SIG-M5 treated with dmso at 0.1 percent for 504 hours (cell line): ENCODE data around the gene WEE1.
"Not testable (repeated sequence)": the region's sequence is repeated elsewhere in the genome, so short reads cannot be mapped to it uniquely, and the experiment has no call there.

Source experiments
- DNase-seq: peaks from one replicate; lab custom pipeline; 2025; ENCODE audit not compliant: unreplicated experiment; lab: John Stamatoyannopoulos, UW

WEE1 gene

GRCh38 chr11:9573052-9573774 lies at the start of gene WEE1:
Gene WEE1, plus strand, starts transcription at chr11:9573670. Its CDS starts 264 bp downstream, at chr11:9573934.
- DNase-seq = peak; percentile 89

GRCh38 chr11:9524001-9524400 lies 49.5 kb upstream of the WEE1 start:
- no peak for DNase-seq

GRCh38 chr11:9525116-9525515 lies 48.4 kb upstream of the WEE1 start:
- no peak for DNase-seq

GRCh38 chr11:9527481-9528135 lies 45.9 kb upstream of the WEE1 start:
- no peak for DNase-seq

GRCh38 chr11:9528136-9528501 lies 45.4 kb upstream of the WEE1 start:
- no peak for DNase-seq

GRCh38 chr11:9528573-9529333 lies 44.7 kb upstream of the WEE1 start:
- DNase-seq = no peak

- no peak for DNase-seq
Observed at GRCh38 chr11:9529334-9529650, 44.2 kb upstream of the WEE1 start.

GRCh38 chr11:9530020-9530621 lies 43.3 kb upstream of the WEE1 start:
- no peak for DNase-seq

- DNase-seq = no peak
Observed at GRCh38 chr11:9530901-9531625, 42.4 kb upstream of the WEE1 start.

GRCh38 chr11:9533058-9533457 lies 40.4 kb upstream of the WEE1 start:
- DNase-seq = no peak

- no peak for DNase-seq
Observed at GRCh38 chr11:9533736-9534473, 39.6 kb upstream of the WEE1 start.

- peak; percentile 92 for DNase-seq
Observed at GRCh38 chr11:9535189-9535781, 38.2 kb upstream of the WEE1 start.

GRCh38 chr11:9538548-9538947 lies 34.9 kb upstream of the WEE1 start:
- no peak for DNase-seq

- not testable (repeated sequence) for DNase-seq
Observed at GRCh38 chr11:9549216-9549615, 24.3 kb upstream of the WEE1 start.

GRCh38 chr11:9550191-9550628 lies 23.3 kb upstream of the WEE1 start:
- DNase-seq = no peak

- no peak for DNase-seq
Observed at GRCh38 chr11:9561279-9561982, 12.0 kb upstream of the WEE1 start.

GRCh38 chr11:9562716-9563115 lies 10.8 kb upstream of the WEE1 start:
- no peak for DNase-seq

- DNase-seq = no peak
Observed at GRCh38 chr11:9563196-9563730, 10.2 kb upstream of the WEE1 start.
